GM18505 (cell line): ENCODE data around the gene XAGE3.
"Not testable (repeated sequence)": the region's sequence is repeated elsewhere in the genome, so short reads cannot be mapped to it uniquely, and the experiment has no call there.

Experiments
- ATAC-seq: cut with Tn5 transposase; IDR thresholded peaks from one replicate; pipeline ENCODE4 v1.9.1; 2021; ENCODE audit not compliant: unreplicated experiment
- POLR2A ChIP-seq: IDR thresholded peaks from 4 replicates; pipeline ENCODE4 v1.6.1; 2011; ENCODE audit warnings: borderline replicate concordance; ENCODE audit not compliant: insufficient read depth, insufficient read length; ENCODE audit errors: extremely low read depth

Gene XAGE3

GRCh38 chrX:52870046-52870445 is 2.2 kb upstream of the XAGE3 start:
- TF ChIP-seq POLR2A, result no peak
- ATAC-seq, result no peak

- no peak for ATAC-seq
- TF ChIP-seq POLR2A, result no peak
Observed at GRCh38 chrX:52865343-52865998, 2.4 kb downstream of the XAGE3 start.

GRCh38 chrX:52856991-52857525 is 10.8 kb downstream of the XAGE3 start:
- not testable (repeated sequence) for ATAC-seq

- ATAC-seq, result no peak
- TF ChIP-seq POLR2A, result no peak
Observed at GRCh38 chrX:52852110-52852860, 15.6 kb downstream of the XAGE3 start.

- ATAC-seq, result not testable (repeated sequence)
Observed at GRCh38 chrX:52843619-52844018, 24.3 kb downstream of the XAGE3 start.

GRCh38 chrX:52839137-52839536 is 28.7 kb downstream of the XAGE3 start:
- TF ChIP-seq POLR2A, result no peak
- ATAC-seq, result no peak

GRCh38 chrX:52830551-52830950 is 37.3 kb downstream of the XAGE3 start:
- no peak for TF ChIP-seq POLR2A
- ATAC-seq, result no peak

GRCh38 chrX:52824608-52825007 is 43.3 kb downstream of the XAGE3 start:
- no peak for TF ChIP-seq POLR2A
- no peak for ATAC-seq

GRCh38 chrX:52821079-52821760 is 46.7 kb downstream of the XAGE3 start:
- TF ChIP-seq POLR2A, result no peak

GRCh38 chrX:52819788-52820187 is 48.1 kb downstream of the XAGE3 start:
- TF ChIP-seq POLR2A, result no peak
- ATAC-seq, result no peak

More at GRCh38 chrX:52821079-52821760, 46.7 kb downstream of the XAGE3 start:
- ATAC-seq, result no peak
